ENCODE results near the gene GALNT14.
A peak's percentile ranks its signal among the peaks of the same experiment; 100 is the strongest.

Gene GALNT14

GRCh38 chr2:30872797-30873196, 265.4 kb downstream of the GALNT14 start:
- no peaks in the 10 kb centered on the region for H3K4me1 ChIP-seq (ENCODE audit: control insufficient read depth, insufficient read depth, low read length, poor library complexity, severe bottlenecking)
- H3K4me3 ChIP-seq (ENCODE audit: insufficient read depth, low read depth, low read length, poor library complexity, severe bottlenecking): no peak overlapping the region
- no peaks in the 10 kb centered on the region for H3K27me3 ChIP-seq (replicated peaks; ENCODE audit: control insufficient read depth, insufficient read depth, low read length, poor library complexity, severe bottlenecking)
- no peaks in the 10 kb centered on the region for H3K36me3 ChIP-seq (ENCODE audit: control insufficient read depth, insufficient read depth, low read length)
- no peak overlapping the region for H3K27ac ChIP-seq (ENCODE audit: insufficient read depth, low read length, poor library complexity, severe bottlenecking)
- no peaks in the 10 kb centered on the region for H3K9me3 ChIP-seq (ENCODE audit: control insufficient read depth, low read length)
- DNase-seq: no peak

DNA sequence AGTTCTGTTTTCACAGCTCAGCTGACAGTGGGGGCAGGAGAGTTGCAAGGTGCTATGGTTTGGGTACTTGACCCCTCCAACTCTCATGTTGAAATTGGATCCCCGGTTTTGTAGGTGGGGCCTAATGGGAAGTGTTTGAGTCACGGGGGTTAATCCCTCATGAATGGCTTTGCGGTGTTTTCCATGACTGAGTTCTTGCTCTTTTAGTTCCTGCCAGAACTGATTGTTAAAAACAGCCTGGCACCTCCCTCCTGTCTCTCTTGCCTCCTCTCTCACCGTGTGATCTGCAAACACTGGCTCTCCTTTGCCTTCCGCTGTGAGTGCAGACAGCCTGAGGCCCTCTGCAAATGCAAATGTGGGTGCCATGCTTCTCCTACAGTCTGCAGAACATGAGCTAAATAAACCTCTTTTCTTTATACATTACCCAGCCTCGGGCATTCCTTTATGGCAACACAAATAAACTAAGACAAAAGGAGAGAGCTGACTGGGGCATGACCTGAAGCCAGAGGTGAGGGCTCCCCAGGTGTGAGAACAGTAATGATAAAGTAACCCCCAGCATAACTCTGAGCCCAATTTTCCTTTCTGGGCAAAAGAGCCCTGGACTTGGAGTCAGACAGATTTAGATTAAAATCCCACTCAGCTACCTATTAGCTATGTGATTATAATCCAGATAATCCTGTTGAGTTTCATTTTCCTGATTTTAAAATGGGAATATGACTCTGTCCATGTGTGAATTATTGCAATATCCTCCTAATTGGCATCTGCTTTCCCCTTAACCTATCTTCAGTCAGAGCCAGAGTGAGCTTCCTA, 266.1 kb downstream of the GALNT14 start:
- no peaks in the 10 kb centered on the region for H3K4me1 ChIP-seq (ENCODE audit: control insufficient read depth, insufficient read depth, low read length, poor library complexity, severe bottlenecking)
- no peaks in the 10 kb centered on the region for H3K9me3 ChIP-seq (ENCODE audit: control insufficient read depth, low read length)
- no peak overlapping the region for H3K27ac ChIP-seq (ENCODE audit: insufficient read depth, low read length, poor library complexity, severe bottlenecking)

GRCh38 chr2:30871440-30871839, 266.8 kb downstream of the GALNT14 start:
- Histone ChIP-seq H3K4me1 (ENCODE audit: control insufficient read depth, insufficient read depth, low read length, poor library complexity, severe bottlenecking) (no peaks in the 10 kb centered on the region), H3K9me3 (ENCODE audit: control insufficient read depth, low read length) (no peaks in the 10 kb centered on the region), H3K27me3 (replicated peaks; ENCODE audit: control insufficient read depth, insufficient read depth, low read length, poor library complexity, severe bottlenecking) (no peaks in the 10 kb centered on the region), H3K27ac (ENCODE audit: insufficient read depth, low read length, poor library complexity, severe bottlenecking) (no peak overlapping the region), H3K36me3 (ENCODE audit: control insufficient read depth, insufficient read depth, low read length) (no peaks in the 10 kb centered on the region), H3K4me3 (ENCODE audit: insufficient read depth, low read depth, low read length, poor library complexity, severe bottlenecking) (no peak overlapping the region)
- no peak for DNase-seq

More for the DNA sequence above, 266.1 kb downstream of the GALNT14 start:
- no peaks in the 10 kb centered on the region for H3K36me3 ChIP-seq (ENCODE audit: control insufficient read depth, insufficient read depth, low read length)
- no peak overlapping the region for H3K4me3 ChIP-seq (ENCODE audit: insufficient read depth, low read depth, low read length, poor library complexity, severe bottlenecking)
- DNase-seq: no peak
- no peaks in the 10 kb centered on the region for H3K27me3 ChIP-seq (replicated peaks; ENCODE audit: control insufficient read depth, insufficient read depth, low read length, poor library complexity, severe bottlenecking)

- peaks cover 7% of the 10 kb centered on the region for H3K27me3 ChIP-seq (replicated peaks; ENCODE audit: control insufficient read depth, insufficient read depth, low read length, poor library complexity, severe bottlenecking)
- H3K36me3 ChIP-seq (ENCODE audit: control insufficient read depth, insufficient read depth, low read length): no peaks in the 10 kb centered on the region
- no peak overlapping the region for H3K27ac ChIP-seq (ENCODE audit: insufficient read depth, low read length, poor library complexity, severe bottlenecking)
- no peak overlapping the region for H3K4me3 ChIP-seq (ENCODE audit: insufficient read depth, low read depth, low read length, poor library complexity, severe bottlenecking)
- no peak for DNase-seq
- H3K9me3 ChIP-seq (ENCODE audit: control insufficient read depth, low read length): no peaks in the 10 kb centered on the region
- no peaks in the 10 kb centered on the region for H3K4me1 ChIP-seq (ENCODE audit: control insufficient read depth, insufficient read depth, low read length, poor library complexity, severe bottlenecking)
These were observed 268.3 kb downstream of the GALNT14 start for GRCh38 chr2:30869988-30870387.

DNA sequence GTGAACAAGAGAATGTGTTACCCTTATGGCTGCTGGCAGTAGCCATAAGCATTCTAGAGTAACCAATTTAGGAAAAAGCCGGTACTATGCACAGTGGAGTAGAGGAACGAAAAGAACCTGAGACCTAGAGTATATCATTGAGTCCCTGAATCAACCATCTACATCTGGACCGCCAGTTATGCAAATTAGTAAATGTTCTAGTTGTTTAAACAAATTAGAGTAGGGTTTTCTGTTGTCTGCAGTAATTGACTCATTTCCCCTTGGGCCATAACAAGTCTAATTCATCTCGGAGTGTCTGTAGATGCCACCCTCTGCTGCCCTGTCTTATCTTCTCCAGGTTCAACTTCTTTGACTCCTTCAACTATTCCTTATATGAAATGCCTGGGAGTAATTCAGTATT, 270.9 kb downstream of the GALNT14 start:
- Histone ChIP-seq H3K27me3 (replicated peaks; ENCODE audit: control insufficient read depth, insufficient read depth, low read length, poor library complexity, severe bottlenecking) (peaks cover 7% of the 10 kb centered on the region), H3K36me3 (ENCODE audit: control insufficient read depth, insufficient read depth, low read length) (no peaks in the 10 kb centered on the region), H3K9me3 (ENCODE audit: control insufficient read depth, low read length) (no peaks in the 10 kb centered on the region), H3K4me1 (ENCODE audit: control insufficient read depth, insufficient read depth, low read length, poor library complexity, severe bottlenecking) (no peaks in the 10 kb centered on the region), H3K27ac (ENCODE audit: insufficient read depth, low read length, poor library complexity, severe bottlenecking) (no peak overlapping the region), H3K4me3 (ENCODE audit: insufficient read depth, low read depth, low read length, poor library complexity, severe bottlenecking) (no peak overlapping the region)
- DNase-seq: no peak

GRCh38 chr2:30866974-30867373, 271.3 kb downstream of the GALNT14 start:
- Histone ChIP-seq H3K36me3 (ENCODE audit: control insufficient read depth, insufficient read depth, low read length) (no peaks in the 10 kb centered on the region), H3K4me3 (ENCODE audit: insufficient read depth, low read depth, low read length, poor library complexity, severe bottlenecking) (no peak overlapping the region), H3K9me3 (ENCODE audit: control insufficient read depth, low read length) (no peaks in the 10 kb centered on the region), H3K27ac (ENCODE audit: insufficient read depth, low read length, poor library complexity, severe bottlenecking) (no peak overlapping the region), H3K4me1 (ENCODE audit: control insufficient read depth, insufficient read depth, low read length, poor library complexity, severe bottlenecking) (no peaks in the 10 kb centered on the region), H3K27me3 (replicated peaks; ENCODE audit: control insufficient read depth, insufficient read depth, low read length, poor library complexity, severe bottlenecking) (peaks cover 7% of the 10 kb centered on the region)
- DNase-seq: no peak

- no peak for DNase-seq
- Histone ChIP-seq H3K4me1 (ENCODE audit: control insufficient read depth, insufficient read depth, low read length, poor library complexity, severe bottlenecking) (no peaks in the 10 kb centered on the region), H3K36me3 (ENCODE audit: control insufficient read depth, insufficient read depth, low read length) (no peaks in the 10 kb centered on the region), H3K27me3 (replicated peaks; ENCODE audit: control insufficient read depth, insufficient read depth, low read length, poor library complexity, severe bottlenecking) (peaks cover 7% of the 10 kb centered on the region), H3K9me3 (ENCODE audit: control insufficient read depth, low read length) (no peaks in the 10 kb centered on the region), H3K27ac (ENCODE audit: insufficient read depth, low read length, poor library complexity, severe bottlenecking) (no peak overlapping the region), H3K4me3 (ENCODE audit: insufficient read depth, low read depth, low read length, poor library complexity, severe bottlenecking) (no peak overlapping the region)
These were observed 272.2 kb downstream of the GALNT14 start for GRCh38 chr2:30865892-30866681.

GRCh38 chr2:30865243-30865642, 273.0 kb downstream of the GALNT14 start:
- H3K4me3 ChIP-seq (ENCODE audit: insufficient read depth, low read depth, low read length, poor library complexity, severe bottlenecking): no peak overlapping the region
- no peak for DNase-seq
- peaks cover 7% of the 10 kb centered on the region for H3K27me3 ChIP-seq (replicated peaks; ENCODE audit: control insufficient read depth, insufficient read depth, low read length, poor library complexity, severe bottlenecking)
- H3K27ac ChIP-seq (ENCODE audit: insufficient read depth, low read length, poor library complexity, severe bottlenecking): no peak overlapping the region
- H3K4me1 ChIP-seq (ENCODE audit: control insufficient read depth, insufficient read depth, low read length, poor library complexity, severe bottlenecking): no peaks in the 10 kb centered on the region
- H3K36me3 ChIP-seq (ENCODE audit: control insufficient read depth, insufficient read depth, low read length): no peaks in the 10 kb centered on the region
- no peaks in the 10 kb centered on the region for H3K9me3 ChIP-seq (ENCODE audit: control insufficient read depth, low read length)

DNA sequence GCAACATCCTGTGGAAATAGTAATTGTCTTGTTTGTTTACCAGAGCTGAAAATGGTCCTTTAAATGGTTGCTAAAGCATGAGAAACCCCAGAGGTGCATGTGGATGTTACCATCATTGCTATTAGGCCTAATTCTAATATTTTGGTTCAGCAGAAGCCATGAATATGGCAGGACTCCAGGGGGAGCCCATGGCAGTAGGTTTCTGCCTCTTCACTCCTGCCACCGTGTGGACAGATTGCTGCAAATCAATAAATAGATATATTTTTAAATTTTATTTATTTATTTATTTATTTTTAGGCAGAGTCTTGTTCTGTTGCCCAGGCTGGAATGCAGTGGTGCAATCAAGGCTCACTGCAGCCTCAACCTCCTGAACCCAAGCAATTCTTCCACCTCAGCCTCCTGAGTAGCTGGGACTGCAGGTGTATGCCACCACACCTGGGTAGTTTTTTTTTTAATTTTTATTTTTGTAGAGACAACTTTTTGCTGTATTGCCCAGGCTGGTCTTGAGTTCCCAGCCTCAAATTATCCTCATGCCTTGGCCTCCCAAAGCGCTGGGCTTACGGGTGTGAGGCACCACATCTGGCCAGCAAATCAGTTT, 276.1 kb downstream of the GALNT14 start:
- H3K9me3 ChIP-seq (ENCODE audit: control insufficient read depth, low read length): no peaks in the 10 kb centered on the region
- H3K4me1 ChIP-seq (ENCODE audit: control insufficient read depth, insufficient read depth, low read length, poor library complexity, severe bottlenecking): no peaks in the 10 kb centered on the region
- H3K4me3 ChIP-seq (ENCODE audit: insufficient read depth, low read depth, low read length, poor library complexity, severe bottlenecking): no peak overlapping the region
- H3K27ac ChIP-seq (ENCODE audit: insufficient read depth, low read length, poor library complexity, severe bottlenecking): no peak overlapping the region
- H3K27me3 ChIP-seq (replicated peaks; ENCODE audit: control insufficient read depth, insufficient read depth, low read length, poor library complexity, severe bottlenecking): peaks cover 7% of the 10 kb centered on the region
- DNase-seq: peak in 1 of 3 donors; percentile 32
- no peaks in the 10 kb centered on the region for H3K36me3 ChIP-seq (ENCODE audit: control insufficient read depth, insufficient read depth, low read length)

DNA sequence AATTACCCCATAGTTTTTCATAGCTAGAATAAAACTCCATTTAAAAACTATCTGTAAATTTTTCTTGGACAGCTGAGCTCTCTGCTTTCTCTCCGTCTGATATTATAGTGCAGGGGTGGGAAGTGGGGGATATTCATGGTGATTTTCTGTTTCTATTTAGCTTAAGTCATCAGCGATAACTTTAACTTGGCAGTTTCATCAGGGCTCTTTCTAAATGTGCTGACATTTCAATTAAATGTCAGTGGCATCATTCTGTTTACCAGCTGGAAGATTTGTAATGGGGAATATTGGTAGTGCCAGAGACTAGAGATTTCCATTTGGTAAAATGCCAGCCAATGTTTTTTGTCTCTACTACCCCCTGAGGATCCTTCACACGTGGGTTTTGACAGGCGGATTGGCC, 277.5 kb downstream of the GALNT14 start:
- H3K36me3 ChIP-seq (ENCODE audit: control insufficient read depth, insufficient read depth, low read length): no peaks in the 10 kb centered on the region
- no peaks in the 10 kb centered on the region for H3K9me3 ChIP-seq (ENCODE audit: control insufficient read depth, low read length)
- H3K27ac ChIP-seq (ENCODE audit: insufficient read depth, low read length, poor library complexity, severe bottlenecking): no peak overlapping the region
- H3K4me3 ChIP-seq (ENCODE audit: insufficient read depth, low read depth, low read length, poor library complexity, severe bottlenecking): no peak overlapping the region
- peaks cover 4% of the 10 kb centered on the region for H3K27me3 ChIP-seq (replicated peaks; ENCODE audit: control insufficient read depth, insufficient read depth, low read length, poor library complexity, severe bottlenecking)
- DNase-seq: no peak
- no peaks in the 10 kb centered on the region for H3K4me1 ChIP-seq (ENCODE audit: control insufficient read depth, insufficient read depth, low read length, poor library complexity, severe bottlenecking)

Data from effector memory CD4-positive, alpha-beta T cell (primary cell).